SK-N-MC (cell line): ENCODE measurements around the gene ARMC9.

ENCODE experiments used
- EZH2 ChIP-seq: fragments of 200-600 bp; sonication (generic); IDR thresholded peaks from one replicate; pipeline ENCODE4 v1.6.1; 2017; ENCODE audit warnings: antibody characterized with exemption
- FOXP2 ChIP-seq: optimal IDR thresholded peaks from 2 replicates; pipeline ENCODE3; 2011; ENCODE audit warnings: mild to moderate bottlenecking, moderate library complexity; ENCODE audit not compliant: insufficient read depth; ENCODE audit errors: extremely low read length, control extremely low read depth
- POLR2AphosphoS5 ChIP-seq: IDR thresholded peaks from 2 replicates; pipeline ENCODE4 v1.6.1; 2012; ENCODE audit warnings: mild to moderate bottlenecking, low read depth, low read length, borderline replicate concordance

DNA sequence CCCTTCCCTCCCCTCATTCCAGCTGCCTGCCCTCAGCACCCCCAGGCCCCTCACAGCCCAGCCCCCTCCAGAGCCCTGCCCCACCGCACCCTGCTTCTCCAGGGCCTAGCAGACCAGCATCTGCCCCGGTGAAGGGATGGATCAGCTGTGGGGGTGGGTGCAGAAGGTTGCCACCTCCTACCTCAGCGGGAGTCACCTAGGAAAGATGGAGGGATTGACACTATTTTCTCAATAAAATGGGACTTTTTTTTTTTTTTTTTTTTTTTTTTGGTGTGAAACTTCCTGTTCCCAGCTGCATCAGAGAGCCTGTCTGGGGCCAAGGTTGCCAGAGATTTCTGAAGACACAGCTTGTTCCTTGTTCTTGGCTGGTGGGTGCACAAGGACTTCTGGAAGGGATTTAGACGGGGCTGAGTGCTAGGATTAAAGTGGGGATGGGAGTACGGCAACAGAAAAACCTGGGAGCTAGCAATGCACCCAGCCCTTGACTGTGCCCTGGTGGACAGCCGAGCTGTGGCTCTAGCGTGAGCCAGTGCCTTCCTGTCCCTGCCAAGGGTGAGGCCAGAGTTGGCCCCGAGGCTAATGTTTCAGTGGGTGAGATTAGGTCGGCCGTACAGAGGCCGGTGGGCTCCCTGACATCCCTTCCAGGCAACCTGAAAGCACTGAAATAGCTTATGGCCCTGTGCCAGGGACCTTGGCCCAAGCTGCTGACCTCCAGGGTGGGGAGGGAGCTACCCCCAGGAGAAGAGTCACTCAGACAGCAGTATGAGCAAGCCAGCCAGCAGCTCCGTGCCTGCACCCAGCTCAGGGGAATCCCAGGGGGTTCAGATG is 201.6 kb downstream of the ARMC9 start:
- TF ChIP-seq POLR2AphosphoS5 (no peak), EZH2 (no peak), FOXP2 (no peak)
